Measurements from ENCODE around the gene LTBP1.

GRCh38 chr2:32925976-32926707 lies 20.6 kb upstream of the LTBP1 start:
- TF ChIP-seq CTCF (IDR thresholded peaks at IDR 0.05) = no peak
- no peak for TF ChIP-seq POLR2A (IDR thresholded peaks at IDR 0.05)

All from lower leg skin (tissue), 3 donors.